ENCODE measurements around the gene PCDHGC5.

PCDHGC5 gene

GRCh38 chr5:141484641-141485311 is 4.1 kb upstream of the PCDHGC5 start, which contains the start of gene PCDHGC4:
PCDHGC4 (plus strand) TSS chr5:141485030; CDS start chr5:141485174, 144 bp downstream.
- no peak for DNase-seq
- ATAC-seq (replicated peaks), result no peak
- no peak within 1 kb of the TSS for H3K27ac Mint-ChIP-seq
- H3K4me3 Mint-ChIP-seq, result peak within 1 kb of the TSS; percentile 17 to 65
- H3K4me1 Mint-ChIP-seq, result peaks cover 8 to 11% of the 10 kb centered on the region in 2 donors
- no peaks in the 10 kb centered on the region for H3K36me3 Mint-ChIP-seq
- no peaks in the 10 kb centered on the region for H3K9me3 Mint-ChIP-seq
- peaks cover 77 to 84% of the 10 kb centered on the region in 2 donors for H3K27me3 Mint-ChIP-seq

GRCh38 chr5:141485321-141486055 is 3.4 kb upstream of the PCDHGC5 start:
- H3K9me3 Mint-ChIP-seq, result no peaks in the 10 kb centered on the region
- H3K27ac Mint-ChIP-seq, result no peak overlapping the region
- H3K4me1 Mint-ChIP-seq, result peaks cover 8 to 11% of the 10 kb centered on the region in 2 donors
- H3K36me3 Mint-ChIP-seq, result no peaks in the 10 kb centered on the region
- ATAC-seq (replicated peaks), result no peak
- H3K4me3 Mint-ChIP-seq, result no peak overlapping the region
- H3K27me3 Mint-ChIP-seq, result peaks cover 79 to 85% of the 10 kb centered on the region in 2 donors
- DNase-seq, result no peak

GRCh38 chr5:141486091-141486490 is 2.8 kb upstream of the PCDHGC5 start:
- ATAC-seq (replicated peaks), result no peak

GRCh38 chr5:141487131-141487530 is 1.8 kb upstream of the PCDHGC5 start:
- Mint-ChIP-seq H3K4me1 (peaks cover 15 to 16% of the 10 kb centered on the region in 2 donors), H3K4me3 (no peak overlapping the region), H3K27ac (no peak overlapping the region), H3K9me3 (no peaks in the 10 kb centered on the region), H3K36me3 (peaks cover 0 to 6% of the 10 kb centered on the region in 2 donors), H3K27me3 (peaks cover 85 to 94% of the 10 kb centered on the region in 2 donors)
- DNase-seq, result no peak
- no peak for ATAC-seq (replicated peaks)

More at GRCh38 chr5:141486091-141486490, 2.8 kb upstream of the PCDHGC5 start:
- Mint-ChIP-seq H3K4me3 (no peak overlapping the region), H3K9me3 (no peaks in the 10 kb centered on the region), H3K27ac (no peak overlapping the region), H3K36me3 (peaks cover 0 to 4% of the 10 kb centered on the region in 2 donors), H3K4me1 (peaks cover 9 to 11% of the 10 kb centered on the region in 2 donors), H3K27me3 (peaks cover 79 to 86% of the 10 kb centered on the region in 2 donors)
- DNase-seq, result no peak

- Mint-ChIP-seq H3K4me3 (no peak overlapping the region), H3K27me3 (peaks cover 61 to 83% of the 10 kb centered on the region in 2 donors), H3K9me3 (no peaks in the 10 kb centered on the region), H3K27ac (no peak overlapping the region), H3K4me1 (peaks cover 12% of the 10 kb centered on the region in 2 donors), H3K36me3 (peaks cover 0 to 7% of the 10 kb centered on the region in 2 donors)
- DNase-seq, result no peak
- no peak for ATAC-seq (replicated peaks)
These were observed 960 bp downstream of the PCDHGC5 start for GRCh38 chr5:141489841-141490240.

- DNase-seq, result no peak
- H3K36me3 Mint-ChIP-seq, result peaks cover 0 to 7% of the 10 kb centered on the region in 2 donors
- no peak overlapping the region for H3K4me3 Mint-ChIP-seq
- no peak for ATAC-seq (replicated peaks)
- H3K4me1 Mint-ChIP-seq, result peaks cover 7 to 10% of the 10 kb centered on the region in 2 donors
- H3K9me3 Mint-ChIP-seq, result no peaks in the 10 kb centered on the region
- H3K27ac Mint-ChIP-seq, result no peak overlapping the region
- peaks cover 58 to 83% of the 10 kb centered on the region in 2 donors for H3K27me3 Mint-ChIP-seq
These were observed 1.4 kb downstream of the PCDHGC5 start for GRCh38 chr5:141490271-141490670.

GRCh38 chr5:141490771-141491170 is 1.9 kb downstream of the PCDHGC5 start:
- H3K27ac Mint-ChIP-seq, result no peak overlapping the region
- peaks cover 7 to 12% of the 10 kb centered on the region in 2 donors for H3K4me1 Mint-ChIP-seq
- no peak overlapping the region for H3K4me3 Mint-ChIP-seq
- H3K27me3 Mint-ChIP-seq, result peaks cover 58 to 83% of the 10 kb centered on the region in 2 donors
- ATAC-seq (replicated peaks) (no peak), DNase-seq (no peak)
- H3K9me3 Mint-ChIP-seq, result no peaks in the 10 kb centered on the region
- peaks cover 0 to 7% of the 10 kb centered on the region in 2 donors for H3K36me3 Mint-ChIP-seq

- Mint-ChIP-seq H3K36me3 (peaks cover 0 to 7% of the 10 kb centered on the region in 2 donors), H3K27ac (peak overlapping the region; percentile 84), H3K27me3 (peaks cover 57 to 84% of the 10 kb centered on the region in 2 donors), H3K4me3 (peak overlapping the region; percentile 77 to 87), H3K9me3 (no peaks in the 10 kb centered on the region), H3K4me1 (peaks cover 7 to 12% of the 10 kb centered on the region in 2 donors)
- no peak for ATAC-seq (replicated peaks)
- DNase-seq, result no peak
These were observed 2.7 kb downstream of the PCDHGC5 start for GRCh38 chr5:141491323-141492167.

- no peaks in the 10 kb centered on the region for H3K9me3 Mint-ChIP-seq
- peaks cover 7 to 12% of the 10 kb centered on the region in 2 donors for H3K4me1 Mint-ChIP-seq
- H3K36me3 Mint-ChIP-seq, result peaks cover 0 to 7% of the 10 kb centered on the region in 2 donors
- H3K4me3 Mint-ChIP-seq, result peak overlapping the region; percentile 77 to 87
- no peak for DNase-seq
- peak; percentile 64 to 67 for ATAC-seq (replicated peaks)
- H3K27me3 Mint-ChIP-seq, result peaks cover 49 to 81% of the 10 kb centered on the region in 2 donors
- H3K27ac Mint-ChIP-seq, result peak overlapping the region; percentile 84
These were observed 3.4 kb downstream of the PCDHGC5 start for GRCh38 chr5:141492168-141492885.

- Mint-ChIP-seq H3K36me3 (peaks cover 0 to 11% of the 10 kb centered on the region in 2 donors), H3K27me3 (peaks cover 52 to 85% of the 10 kb centered on the region in 2 donors), H3K27ac (no peak overlapping the region), H3K9me3 (no peaks in the 10 kb centered on the region), H3K4me1 (peaks cover 7 to 12% of the 10 kb centered on the region in 2 donors), H3K4me3 (no peak overlapping the region)
- ATAC-seq (replicated peaks), result no peak
- no peak for DNase-seq
These were observed 4.9 kb downstream of the PCDHGC5 start for GRCh38 chr5:141493500-141494422.

GRCh38 chr5:141494761-141495452 is 6.0 kb downstream of the PCDHGC5 start:
- no peak for DNase-seq
- ATAC-seq (replicated peaks), result no peak
- H3K4me1 Mint-ChIP-seq, result peaks cover 7 to 12% of the 10 kb centered on the region in 2 donors
- H3K4me3 Mint-ChIP-seq, result no peak overlapping the region
- H3K27me3 Mint-ChIP-seq, result peaks cover 42 to 79% of the 10 kb centered on the region in 2 donors
- no peak overlapping the region for H3K27ac Mint-ChIP-seq
- H3K9me3 Mint-ChIP-seq, result no peaks in the 10 kb centered on the region
- H3K36me3 Mint-ChIP-seq, result peaks cover 0 to 11% of the 10 kb centered on the region in 2 donors

- ATAC-seq (replicated peaks), result no peak
- no peak for DNase-seq
- H3K9me3 Mint-ChIP-seq, result no peaks in the 10 kb centered on the region
- peaks cover 7 to 12% of the 10 kb centered on the region in 2 donors for H3K4me1 Mint-ChIP-seq
- peaks cover 0 to 11% of the 10 kb centered on the region in 2 donors for H3K36me3 Mint-ChIP-seq
- peaks cover 37 to 74% of the 10 kb centered on the region in 2 donors for H3K27me3 Mint-ChIP-seq
- H3K4me3 Mint-ChIP-seq, result no peak overlapping the region
- H3K27ac Mint-ChIP-seq, result no peak overlapping the region
These were observed 6.6 kb downstream of the PCDHGC5 start for GRCh38 chr5:141495453-141495811.

Data from stimulated activated naive B cell treated with anti-CD40 and anti-IgM and Interleukin-4, amounts not matched to agents 10 μg/mL and 1 μg/mL and 100 μg/mL, for 72 hours (primary cell).